OCI-LY3 (cell line): ENCODE results near the gene OS9.

Experiments
- CTCF ChIP-seq: fragments of 200-600, 300-600 bp; sonication (generic); IDR thresholded peaks from 2 replicates; pipeline ENCODE4 v1.5.1; 2014; ENCODE audit warnings: antibody characterized with exemption, low read length, low read depth
- EZH2phosphoT487 ChIP-seq: fragments of 200-600 bp; shearing (Covaris generic); IDR thresholded peaks from 2 replicates; pipeline ENCODE4 v1.6.1; 2018; ENCODE audit warnings: antibody characterized with exemption, mixed run types, low read depth

GRCh38 chr12:57764662-57765002 is 70.7 kb downstream of the OS9 start:
- TF ChIP-seq CTCF (no peak), EZH2phosphoT487 (no peak)
